ENCODE measurements around the gene ARHGAP6. TPM values are rescaled to one million over a fixed set of nuclear protein-coding genes. Genes with fewer than 3 reads are reported as not detected.

Gene ARHGAP6
- total RNA-seq, 1 donor from 2014 or later: 0.78 TPM

DNA sequence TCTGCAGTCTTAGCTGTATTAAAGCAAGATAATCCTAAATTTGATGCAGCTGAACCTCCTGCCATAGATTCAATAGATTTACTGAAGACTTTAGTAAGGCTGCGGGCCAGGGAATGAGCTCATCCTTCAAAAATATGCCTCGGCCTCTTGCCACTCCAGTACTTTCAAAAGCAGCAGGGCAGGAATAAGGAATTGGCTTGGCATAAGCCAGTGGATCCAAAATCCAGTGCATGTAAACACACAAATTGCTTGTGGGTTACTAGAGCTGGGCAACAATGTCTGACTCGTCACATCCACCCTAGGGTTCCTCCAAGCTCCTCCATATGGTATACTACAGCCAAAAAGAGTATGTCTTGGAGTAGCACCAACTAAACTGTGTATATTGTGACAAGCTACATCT is 207.6 kb downstream of the ARHGAP6 start:
- DNase-seq: no peak

DNA sequence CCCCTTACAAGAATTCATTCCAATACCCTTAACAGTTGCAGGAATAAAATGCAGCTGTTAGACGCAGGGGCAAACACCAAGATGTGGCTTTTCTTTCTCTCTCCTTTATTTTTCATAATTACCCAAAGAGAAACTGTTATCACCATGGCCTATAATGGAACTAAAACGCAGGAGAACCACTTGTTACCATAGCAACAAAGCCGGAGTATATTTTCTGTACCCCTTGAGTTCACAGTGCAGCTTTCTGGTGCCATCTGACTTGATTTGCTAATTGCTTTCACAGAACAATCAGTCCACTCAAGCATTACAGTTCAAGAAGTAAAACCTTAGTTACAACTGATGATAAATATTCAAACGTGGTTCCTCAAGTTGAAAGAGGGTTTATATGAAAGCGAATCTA is 214.6 kb downstream of the ARHGAP6 start:
- no peak for DNase-seq

DNA sequence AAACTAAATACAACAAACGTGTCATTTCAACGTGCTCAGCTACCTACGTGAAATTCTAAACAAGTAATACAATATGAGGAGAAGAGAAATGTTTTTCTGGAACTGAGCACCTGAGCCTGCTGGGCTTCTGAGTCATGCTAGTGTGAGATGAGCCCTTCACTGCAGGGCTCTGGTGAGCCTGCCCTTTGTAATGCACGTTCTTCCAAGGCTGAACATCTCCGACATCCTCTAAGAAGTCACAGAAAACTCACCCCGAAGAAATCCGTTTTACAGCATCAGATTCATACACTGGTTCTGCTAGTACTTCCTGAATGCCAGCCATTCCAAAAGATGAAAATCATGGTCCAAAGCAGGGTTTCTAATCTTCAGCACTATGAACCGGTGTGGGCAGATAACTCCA is 215.4 kb downstream of the ARHGAP6 start:
- no peak for DNase-seq

DNA sequence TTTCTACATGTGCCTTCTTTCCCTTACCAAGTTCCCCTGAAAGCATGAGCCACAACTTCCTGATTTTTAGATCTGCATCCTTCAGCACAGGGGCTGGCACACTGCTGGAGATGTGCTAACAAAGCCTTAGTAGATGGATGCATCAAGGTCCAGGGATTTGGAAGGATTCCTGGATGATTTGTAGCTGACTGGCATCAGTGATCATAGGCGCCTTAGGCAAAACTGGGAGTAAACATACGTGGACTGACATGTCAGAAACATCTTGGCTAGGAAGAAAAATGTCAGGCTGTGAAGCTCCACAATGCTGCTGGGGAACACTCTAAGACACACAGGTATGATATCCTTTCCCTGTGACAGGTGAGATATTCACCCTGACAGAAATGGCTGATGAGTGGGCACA is 216.1 kb downstream of the ARHGAP6 start:
- DNase-seq: no peak

DNA sequence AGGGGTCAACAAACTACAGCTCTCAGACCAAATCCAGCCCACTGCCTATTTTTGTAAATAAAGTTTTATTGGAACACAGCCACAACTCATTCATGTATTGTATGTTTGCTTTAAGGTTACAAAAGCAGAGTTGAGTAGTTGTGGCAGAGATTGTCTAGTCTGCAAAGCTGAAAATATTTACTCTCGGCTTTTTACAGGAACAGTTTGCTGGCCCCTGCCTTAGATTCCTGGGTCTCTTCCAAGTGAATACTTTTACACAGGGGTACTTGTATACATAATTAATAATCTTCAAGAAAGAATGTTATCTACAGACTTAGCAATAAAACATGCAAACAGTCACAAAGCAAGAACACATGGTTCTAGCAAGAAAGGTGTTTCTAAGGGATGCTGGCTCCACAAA is 218.3 kb downstream of the ARHGAP6 start:
- no peak for DNase-seq

DNA sequence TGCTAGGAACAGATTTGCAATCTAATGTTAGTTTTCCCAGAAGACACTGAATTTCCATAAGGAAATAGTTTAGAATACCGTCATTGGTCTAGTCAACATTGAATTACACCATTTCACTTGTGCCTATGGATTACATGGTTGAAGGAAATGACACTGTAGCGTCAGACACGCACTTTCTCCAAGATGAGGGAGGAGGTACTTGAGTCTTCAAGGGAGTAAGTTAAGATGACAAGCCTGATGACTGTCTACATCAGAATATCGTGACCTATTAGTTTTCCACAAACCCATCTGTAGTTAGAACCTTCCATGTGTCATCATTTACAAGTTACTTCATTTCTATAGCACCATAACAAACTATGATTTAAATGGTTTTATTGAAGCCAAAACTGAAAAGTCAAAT is 218.8 kb downstream of the ARHGAP6 start:
- DNase-seq: no peak

DNA sequence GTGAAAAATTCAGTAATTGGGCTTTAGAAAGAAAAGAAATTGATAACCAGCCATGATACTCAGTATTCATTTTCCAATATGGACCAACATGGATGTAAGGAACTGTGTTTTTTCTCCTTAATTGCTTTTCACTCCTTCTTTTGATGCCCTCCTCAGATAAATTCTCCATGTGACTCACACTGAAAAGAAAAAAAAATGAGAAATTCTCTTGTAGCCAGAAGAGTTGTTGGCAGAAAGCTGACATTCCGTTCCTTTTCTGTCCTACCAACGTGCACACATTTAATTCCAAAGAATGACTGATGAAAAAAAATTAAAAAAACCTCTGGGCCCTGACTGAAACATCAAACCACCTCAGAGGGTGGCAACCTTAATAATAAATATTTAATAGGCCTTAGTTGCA is 219.4 kb downstream of the ARHGAP6 start:
- DNase-seq: no peak

DNA sequence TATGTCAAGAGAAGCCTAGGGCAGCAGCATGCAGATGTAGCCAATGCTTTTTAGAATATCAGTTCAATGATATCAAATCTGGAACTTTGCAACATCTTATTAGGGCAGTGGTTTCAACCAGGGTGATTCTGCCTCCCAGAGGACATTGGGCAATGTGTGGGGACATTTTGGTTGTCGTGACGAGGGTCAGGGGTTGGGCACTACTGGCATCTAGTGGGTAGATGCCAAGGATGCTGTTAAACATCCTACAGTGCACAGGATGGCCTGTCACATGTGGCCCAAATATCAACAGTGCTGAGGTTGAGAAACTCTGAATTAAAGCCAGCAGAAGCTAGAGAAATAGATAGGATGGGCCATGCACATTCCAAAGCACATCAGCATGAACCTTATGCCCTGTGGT is 220.2 kb downstream of the ARHGAP6 start:
- no peak for DNase-seq

DNA sequence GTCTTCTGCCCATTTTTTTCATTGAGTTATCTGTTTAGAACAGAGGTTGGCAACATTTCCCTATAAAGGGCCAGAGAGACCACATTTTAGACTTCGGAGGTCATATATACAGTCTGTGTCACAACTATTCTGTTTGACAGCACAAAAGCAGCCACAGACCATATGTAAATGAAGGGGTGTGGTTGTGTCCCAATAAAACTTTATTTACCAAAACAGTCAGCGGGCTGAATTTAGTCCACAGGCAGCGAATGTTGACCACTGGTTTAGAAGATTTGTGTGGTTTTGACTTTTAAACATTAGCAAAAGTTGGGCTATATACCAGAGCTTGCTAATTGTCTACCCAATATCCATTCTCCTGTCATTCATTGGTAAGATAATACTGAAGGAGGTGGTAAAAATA is 221.7 kb downstream of the ARHGAP6 start:
- DNase-seq: no peak

DNA sequence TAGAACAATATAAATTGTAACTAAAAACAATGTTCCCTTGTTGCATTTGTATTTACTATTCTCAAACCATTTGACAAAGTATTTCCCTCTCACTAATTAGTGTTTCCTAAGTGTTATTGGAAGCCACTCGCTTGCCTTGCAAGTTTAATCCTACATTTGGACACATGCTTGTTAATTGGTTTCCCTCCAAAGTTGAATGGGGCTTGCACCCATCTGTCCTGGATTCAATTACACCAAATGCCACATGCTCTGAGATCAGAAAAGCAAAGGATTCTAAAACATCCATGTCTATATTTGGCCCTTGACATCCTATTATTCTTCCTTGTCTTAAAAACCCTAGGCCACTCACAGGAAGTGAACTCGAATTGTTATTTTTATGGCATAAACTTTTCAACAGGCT is 225.9 kb downstream of the ARHGAP6 start:
- no peak for DNase-seq

DNA sequence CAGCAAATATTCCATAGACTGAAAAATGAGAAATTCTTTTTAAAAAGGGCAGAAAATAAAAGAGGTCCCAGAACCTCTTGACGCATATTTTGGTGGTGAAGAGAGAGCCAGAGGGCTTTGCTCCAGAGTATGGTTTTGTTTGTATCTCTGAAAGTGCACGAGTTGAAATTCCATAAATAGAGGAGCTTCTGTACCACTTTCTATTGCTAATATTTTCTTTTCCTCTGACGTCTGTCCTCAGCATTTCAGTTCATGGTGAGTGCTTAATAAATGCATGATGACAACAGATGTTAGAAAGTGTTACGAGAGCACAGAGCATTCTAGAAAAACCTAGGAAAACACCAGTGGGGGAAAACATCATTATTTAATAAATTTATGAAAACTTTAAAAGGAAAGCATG is 227.0 kb downstream of the ARHGAP6 start:
- no peak for DNase-seq

DNA sequence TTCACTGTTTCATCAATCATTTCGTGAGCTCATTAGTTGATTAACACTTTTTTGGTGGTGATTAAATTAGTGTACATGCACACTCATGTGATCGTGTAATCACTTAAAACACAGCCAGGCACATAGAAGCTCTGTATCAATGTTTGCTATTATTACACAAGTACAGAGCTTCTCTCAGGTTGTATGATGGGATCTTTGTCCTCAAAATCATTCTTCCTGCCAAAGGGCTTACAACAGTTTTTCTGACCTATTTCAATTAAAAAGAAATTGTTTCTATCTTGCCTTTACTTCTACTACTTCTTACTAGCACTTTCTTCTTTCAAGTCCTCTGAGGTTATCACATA is 227.4 kb downstream of the ARHGAP6 start:
- no peak for DNase-seq

DNA sequence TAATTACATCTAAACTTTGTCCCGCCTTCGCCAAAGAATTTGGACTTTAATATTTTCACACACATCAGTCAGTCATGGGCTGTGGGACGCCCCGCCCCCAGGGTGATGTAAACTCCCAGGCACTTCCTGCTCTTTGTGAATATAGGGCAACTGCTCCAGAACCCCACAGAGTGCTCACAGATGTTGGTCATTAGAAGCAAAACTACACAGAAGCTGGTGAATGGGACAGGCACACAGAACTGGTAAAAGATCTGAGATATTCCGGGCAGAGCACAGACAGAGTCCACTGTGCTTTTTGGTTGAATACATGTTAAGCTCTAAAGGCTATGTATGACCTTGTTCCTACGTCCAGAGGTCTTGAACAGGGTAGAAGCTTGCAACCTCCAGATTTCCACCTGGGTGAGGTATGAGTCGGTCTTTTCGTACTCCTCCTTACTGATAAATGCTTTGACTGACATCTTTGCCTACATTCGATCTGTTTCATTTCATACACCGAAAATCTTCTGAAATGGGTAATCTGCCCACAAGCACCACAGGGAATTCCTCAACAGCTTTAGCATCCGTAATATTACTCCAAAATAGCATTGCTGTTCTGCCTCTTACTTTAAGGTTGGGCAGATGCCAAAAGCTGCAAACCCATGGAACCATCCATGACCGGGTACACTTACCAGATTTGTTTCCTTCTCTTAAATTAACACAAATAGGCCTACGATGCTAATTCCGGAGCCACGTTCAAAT is 227.9 kb downstream of the ARHGAP6 start:
- no peak for DNase-seq

DNA sequence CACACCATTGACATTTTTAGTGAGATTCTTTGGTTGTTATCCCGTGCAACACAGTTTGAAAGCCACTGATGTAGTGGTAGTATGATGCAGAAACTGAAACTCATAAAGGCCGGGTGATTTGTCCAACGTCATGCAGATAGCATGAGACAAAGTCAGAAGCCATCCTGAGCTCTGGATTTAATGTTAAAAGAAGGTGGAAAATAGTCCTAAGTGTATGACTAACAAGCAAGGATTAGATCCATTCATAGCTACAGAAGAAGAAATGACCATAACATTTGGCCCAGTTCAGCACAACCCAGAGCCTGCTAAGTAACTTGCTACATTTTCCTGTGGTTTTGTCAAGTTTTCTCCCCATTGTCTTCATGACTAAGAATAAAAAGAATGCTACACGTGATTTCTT is 230.2 kb downstream of the ARHGAP6 start:
- no peak for DNase-seq

DNA sequence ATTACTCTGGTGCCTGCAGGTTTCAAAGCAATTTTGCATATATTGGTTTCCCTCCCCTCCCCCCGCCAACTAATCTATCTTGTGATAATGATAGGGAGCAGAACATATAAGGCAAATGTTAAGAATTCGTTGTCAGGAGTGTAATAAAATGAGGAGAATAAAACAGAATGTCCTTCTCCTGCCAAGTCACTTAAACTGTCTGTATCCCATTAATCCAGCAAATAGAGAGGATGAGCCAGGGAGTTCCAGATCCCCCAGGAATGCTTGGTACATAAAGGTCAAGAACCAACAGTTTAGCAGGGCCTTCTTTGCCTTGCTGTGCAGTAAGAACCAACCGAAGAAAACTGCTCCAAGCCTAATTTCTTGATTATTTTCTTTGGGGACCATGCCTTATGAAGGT is 231.1 kb downstream of the ARHGAP6 start:
- no peak for DNase-seq

DNA sequence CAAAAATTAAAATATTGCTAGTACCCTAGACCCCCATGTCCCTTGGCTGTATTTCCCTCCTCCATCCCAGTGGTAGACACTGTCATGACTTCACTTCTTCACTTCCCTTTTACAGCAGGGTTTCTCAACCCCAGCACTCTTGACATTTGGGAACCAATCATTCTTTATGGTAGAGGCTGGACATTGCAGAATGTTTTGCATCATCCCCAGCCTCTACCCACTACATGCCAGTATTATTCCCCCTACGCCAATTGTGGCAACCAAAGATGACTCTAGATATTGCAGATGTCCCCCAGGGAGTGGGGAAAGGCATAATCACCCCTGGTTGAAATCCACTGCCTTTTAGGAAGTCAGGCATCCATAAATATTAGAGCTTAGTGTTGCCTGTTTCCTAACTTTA is 233.9 kb downstream of the ARHGAP6 start:
- no peak for DNase-seq

DNA sequence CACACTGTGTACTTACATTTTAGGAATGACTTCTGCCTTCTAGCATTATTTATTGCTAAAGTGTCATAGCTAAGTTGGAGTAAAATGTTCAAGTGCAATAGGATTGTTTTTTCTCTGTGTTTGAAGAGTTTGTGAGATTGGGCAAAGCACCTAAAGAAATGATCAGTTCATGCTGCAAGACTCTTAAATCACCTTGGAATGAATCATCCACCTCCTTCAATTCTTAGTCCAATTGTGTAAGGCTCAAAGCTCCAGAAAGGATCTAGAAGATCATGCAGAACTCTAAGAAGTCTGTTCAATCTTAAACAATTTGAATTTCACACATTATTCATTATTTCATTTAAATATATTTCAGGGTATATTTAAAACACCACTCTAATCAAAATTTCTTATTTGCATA is 235.4 kb downstream of the ARHGAP6 start:
- no peak for DNase-seq

DNA sequence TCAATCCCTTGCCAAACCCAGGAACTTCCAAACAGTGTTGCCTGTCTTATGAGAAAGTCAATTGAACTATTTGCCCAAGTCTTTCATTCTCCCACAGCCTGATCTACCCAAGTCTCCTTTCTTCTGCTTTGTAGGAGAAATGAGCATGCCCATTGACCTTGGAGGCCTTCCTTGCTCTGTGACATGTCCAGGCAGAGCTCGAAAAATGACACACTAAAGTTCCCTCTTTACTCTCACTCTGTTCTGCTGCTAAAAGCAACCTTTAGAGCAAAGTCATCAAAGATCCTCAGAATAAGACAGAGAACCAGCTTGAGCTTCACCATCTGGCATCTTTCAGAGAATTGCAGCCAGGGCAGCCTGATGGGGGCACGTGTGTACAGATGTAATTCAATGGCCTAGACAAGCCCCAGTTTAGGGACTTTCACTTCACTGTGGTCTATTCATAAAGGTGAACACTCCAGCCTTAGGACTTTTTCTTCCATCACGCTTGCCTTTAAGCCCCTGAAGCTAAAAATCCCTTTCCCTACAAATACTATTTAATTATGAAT is 236.1 kb downstream of the ARHGAP6 start:
- no peak for DNase-seq

DNA sequence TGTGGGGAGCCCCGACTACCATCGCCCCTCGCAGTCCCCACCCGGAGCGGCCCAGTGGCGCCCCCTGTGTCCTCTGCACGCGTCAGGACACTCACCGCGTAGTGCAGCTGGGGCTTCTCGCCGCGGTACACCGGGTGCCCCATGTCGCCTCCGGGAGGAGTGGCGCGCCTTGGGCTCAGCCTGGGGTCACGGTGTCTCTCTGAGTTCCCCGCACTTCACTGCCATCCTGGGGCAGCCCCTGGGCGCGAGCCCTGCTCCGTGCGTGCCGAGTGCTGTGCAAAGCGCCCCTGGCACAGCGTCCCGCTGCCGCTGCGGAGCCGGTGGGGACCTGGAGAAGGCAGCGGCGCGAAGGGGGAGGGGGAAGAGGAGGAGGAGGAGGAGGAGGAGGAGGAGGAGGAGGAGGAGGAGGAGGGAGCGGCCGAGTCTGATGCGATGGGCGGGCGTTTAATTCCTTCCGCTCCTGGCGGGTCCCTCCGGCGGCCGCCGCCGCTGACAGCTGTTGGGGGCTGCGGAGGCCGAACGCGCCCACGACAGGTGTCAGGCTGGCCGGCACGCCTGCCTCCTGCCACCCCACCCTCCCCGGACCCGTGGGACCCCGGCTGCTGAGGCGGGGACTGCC is 238.2 kb downstream of the ARHGAP6 start:
- no peak for DNase-seq

DNA sequence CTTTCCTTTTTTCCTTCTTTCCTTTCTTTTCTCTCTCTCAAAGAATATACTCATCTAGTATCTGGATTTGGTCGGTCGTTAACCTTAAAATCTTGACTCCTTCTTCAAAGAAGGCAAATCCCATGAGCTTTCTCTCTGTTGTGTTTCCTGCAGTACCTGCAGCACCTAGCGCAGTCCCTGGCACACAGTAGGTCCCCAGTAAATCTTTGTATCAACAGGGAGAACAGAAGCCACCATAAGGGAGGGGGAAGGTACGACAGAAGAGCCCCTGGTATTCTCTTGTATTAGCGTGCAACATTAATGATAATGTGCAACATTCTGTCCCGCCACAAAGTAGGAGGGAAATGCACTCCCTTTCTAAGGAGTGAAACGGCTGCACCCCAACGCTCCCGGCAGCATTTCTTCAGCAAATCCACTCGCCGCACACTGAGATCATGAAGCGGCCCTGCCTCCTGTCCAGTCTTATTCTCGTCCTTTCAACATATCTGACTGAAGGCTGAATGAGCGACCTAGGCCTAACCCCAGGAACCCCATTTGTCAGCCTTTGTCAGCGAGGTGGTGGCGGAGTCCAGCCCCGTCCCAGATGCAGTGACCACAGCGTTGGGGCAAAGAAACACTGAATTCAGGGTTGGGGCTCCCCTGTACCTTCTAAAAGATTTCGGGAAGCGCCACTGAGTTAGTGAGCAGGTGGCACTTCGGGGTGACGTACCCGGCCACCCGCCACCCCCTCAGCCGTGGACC is 238.8 kb downstream of the ARHGAP6 start:
- no peak for DNase-seq

DNA sequence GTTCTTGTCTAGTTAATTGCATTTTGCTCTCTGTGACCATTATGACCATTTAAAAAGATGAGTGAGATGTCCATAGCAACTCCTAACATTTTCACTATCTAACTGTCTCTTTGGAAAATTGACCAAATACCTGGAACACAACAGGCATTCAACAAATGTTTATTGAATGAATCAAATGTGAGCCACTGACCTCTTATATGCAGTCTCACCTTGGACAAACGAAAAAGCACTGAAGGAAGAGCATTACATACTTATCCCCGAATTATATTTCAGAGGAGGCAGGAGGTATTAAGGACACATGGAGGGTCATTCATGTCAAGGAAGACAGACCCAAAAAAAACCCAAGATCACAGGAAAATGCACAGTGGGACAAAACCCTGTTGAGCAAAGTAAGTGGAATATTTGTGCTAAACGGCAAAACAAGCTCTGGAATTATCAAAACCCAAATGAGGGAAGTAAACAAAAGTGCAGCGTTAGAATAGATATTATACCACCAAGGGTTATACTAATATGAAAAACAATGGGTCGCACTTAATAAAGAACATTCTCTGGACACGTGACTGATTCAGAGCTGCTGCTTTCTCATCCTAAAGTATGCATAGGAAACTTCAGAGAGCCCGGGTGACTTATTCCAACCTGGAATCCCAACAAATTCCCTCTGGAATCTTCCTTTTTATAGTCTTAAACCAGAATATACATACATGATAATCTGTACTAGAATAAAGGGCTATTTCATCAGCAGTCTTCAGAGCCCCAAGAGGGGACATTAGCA is 240.6 kb downstream of the ARHGAP6 start:
- DNase-seq: no peak

DNA sequence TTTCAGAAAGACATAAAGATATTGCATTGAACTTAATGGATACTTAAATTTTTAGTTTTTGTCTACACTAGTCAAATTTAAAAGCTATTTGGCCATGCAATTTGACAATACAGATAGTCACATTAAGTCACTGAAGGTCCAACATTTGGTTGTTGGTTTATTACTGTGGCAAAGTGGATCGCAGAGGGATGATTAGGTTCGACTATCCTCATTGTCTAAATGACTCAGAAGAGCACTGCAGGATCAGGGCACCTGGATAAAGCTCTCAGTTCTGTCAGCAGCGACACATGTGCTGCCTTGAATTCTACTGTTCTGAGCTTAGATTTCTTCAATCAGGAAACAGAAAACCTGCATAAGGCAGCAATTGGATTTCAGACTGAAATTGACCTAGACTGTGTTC is 241.8 kb downstream of the ARHGAP6 start:
- no peak for DNase-seq

DNA sequence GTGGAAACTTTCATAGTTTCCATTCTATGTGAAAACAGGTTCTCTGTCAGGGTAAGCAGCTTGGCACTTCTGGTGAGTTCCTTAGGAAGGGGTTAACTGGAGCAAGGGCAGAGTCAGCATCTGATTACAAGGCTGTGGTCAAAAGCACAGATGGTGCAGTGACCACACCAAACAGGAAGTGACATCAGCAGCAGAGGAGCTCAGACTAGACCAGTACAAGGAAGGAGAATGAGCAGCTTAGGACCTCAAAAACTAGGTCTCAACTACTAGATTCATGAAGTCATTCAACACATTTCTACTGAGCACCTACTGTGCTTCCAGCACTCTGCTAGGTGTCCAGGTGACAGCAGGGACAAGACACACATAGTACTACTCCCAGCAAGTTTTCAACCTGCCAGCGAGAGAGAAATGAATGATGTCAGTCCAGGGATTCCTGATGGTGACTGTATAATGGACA is 242.3 kb downstream of the ARHGAP6 start:
- DNase-seq: no peak

Data from occipital lobe (tissue), 2 donors.